Trophoblast cell (in vitro differentiated cells and primary cell): ENCODE results near the gene RGPD6.
"Not testable (repeated sequence)": the region's sequence is repeated elsewhere in the genome, so short reads cannot be mapped to it uniquely, and the experiment has no call there.

Experiments used
- DNase-seq, 2 donors: peaks; one replicate each; pipeline ENCODE4 v3.0.0-alpha.2; 2016
- H2AFZ ChIP-seq: 2 replicates; pipeline ENCODE4 v1.6.1; 2013; ENCODE audit warnings: low read length, moderate library complexity, mild to moderate bottlenecking; ENCODE audit not compliant: insufficient read depth, poor library complexity
- H2AK5ac ChIP-seq: 2 replicates; pipeline ENCODE4 v1.6.1; 2013; ENCODE audit warnings: mild to moderate bottlenecking, low read length
- H2BK120ac ChIP-seq: 2 replicates; pipeline ENCODE4 v1.6.1; 2013; ENCODE audit warnings: low read length, mild to moderate bottlenecking, moderate library complexity; ENCODE audit not compliant: insufficient read depth, poor library complexity
- H2BK12ac ChIP-seq: 2 replicates; pipeline ENCODE4 v1.6.1; 2013; ENCODE audit warnings: mild to moderate bottlenecking, low read length, moderate library complexity
- H2BK5ac ChIP-seq: 2 replicates; pipeline ENCODE4 v1.6.1; 2013; ENCODE audit warnings: low read length, low read depth, moderate library complexity, mild to moderate bottlenecking; ENCODE audit not compliant: poor library complexity
- H3K14ac ChIP-seq: 2 replicates; pipeline ENCODE4 v1.6.1; 2013; ENCODE audit warnings: mild to moderate bottlenecking, low read length
- H3K18ac ChIP-seq: 2 replicates; pipeline ENCODE4 v1.6.1; 2013; ENCODE audit warnings: mild to moderate bottlenecking, low read length
- H3K23ac ChIP-seq: 2 replicates; pipeline ENCODE4 v1.6.1; 2013; ENCODE audit warnings: low read length
- H3K27ac ChIP-seq: 2 replicates; pipeline ENCODE4 v1.5.1; 2013; ENCODE audit warnings: low read depth, mild to moderate bottlenecking, inconsistent platforms, low read length, moderate library complexity
- H3K27me3 ChIP-seq: 2 replicates; pipeline ENCODE4 v1.6.1; 2013; ENCODE audit warnings: inconsistent platforms, mild to moderate bottlenecking, low read length, moderate library complexity; ENCODE audit not compliant: insufficient read depth
- H3K36me3 ChIP-seq, 2 experiments: 1 replicate in 1 of 2; 2 replicates in 1 of 2; pipeline ENCODE4 v1.6.1; 2013; ENCODE audit warnings: low read length in 2 of 2, mild to moderate bottlenecking in 2 of 2, moderate library complexity in 1 of 2; ENCODE audit not compliant: insufficient read depth in 2 of 2, control insufficient read depth in 1 of 2
- H3K4ac ChIP-seq: 2 replicates; pipeline ENCODE4 v1.6.1; 2013; ENCODE audit warnings: low read depth, mild to moderate bottlenecking, low read length, moderate library complexity
- H3K4me1 ChIP-seq, 2 experiments: 1 replicate in 1 of 2; 2 replicates in 1 of 2; pipeline ENCODE4 v1.6.1; 2013; ENCODE audit warnings: low read length in 2 of 2, mild to moderate bottlenecking in 2 of 2, moderate library complexity in 1 of 2; ENCODE audit not compliant: insufficient read depth in 2 of 2, control insufficient read depth in 1 of 2
- H3K4me2 ChIP-seq: 2 replicates; pipeline ENCODE4 v1.6.1; 2013; ENCODE audit warnings: inconsistent platforms, mild to moderate bottlenecking, low read length, moderate library complexity
- H3K4me3 ChIP-seq: 2 replicates; pipeline ENCODE4 v1.5.1; 2013; ENCODE audit warnings: mild to moderate bottlenecking, low read depth, low read length, inconsistent platforms
- H3K79me1 ChIP-seq: one replicate; pipeline ENCODE4 v1.6.1; 2013; ENCODE audit warnings: low read length
- H3K79me2 ChIP-seq: 2 replicates; pipeline ENCODE4 v1.6.1; 2013; ENCODE audit warnings: low read length, mild to moderate bottlenecking; ENCODE audit not compliant: control insufficient read depth, insufficient read depth, poor library complexity
- H3K9ac ChIP-seq: 2 replicates; pipeline ENCODE4 v1.6.1; 2013; ENCODE audit warnings: mild to moderate bottlenecking, low read length
- H3K9me3 ChIP-seq: 2 replicates; pipeline ENCODE4 v1.6.1; 2013; ENCODE audit warnings: low read depth, mild to moderate bottlenecking, control low read depth, inconsistent platforms, low read length; ENCODE audit not compliant: insufficient read depth
- H4K12ac ChIP-seq: 2 replicates; pipeline ENCODE4 v1.6.1; 2013; ENCODE audit warnings: low read depth, mild to moderate bottlenecking, low read length, moderate library complexity
- H4K8ac ChIP-seq: 2 replicates; pipeline ENCODE4 v1.6.1; 2013; ENCODE audit warnings: low read depth, mild to moderate bottlenecking, low read length, moderate library complexity
- H4K91ac ChIP-seq: one replicate; pipeline ENCODE4 v1.6.1; 2013; ENCODE audit warnings: low read depth, mild to moderate bottlenecking, low read length, moderate library complexity
- WGBS: extraction: QIAGEN DNeasy Blood & Tissue Kit; methylation state at CpG from one replicate; pipeline ENCODE4 v1.1.7; 2013; ENCODE audit warnings: missing lambda C conversion rate; ENCODE audit not compliant: insufficient read length, insufficient coverage; ENCODE audit errors: extremely low coverage; 5-methylcytosine and 5-hydroxymethylcytosine counted together

RGPD6 gene

DNA sequence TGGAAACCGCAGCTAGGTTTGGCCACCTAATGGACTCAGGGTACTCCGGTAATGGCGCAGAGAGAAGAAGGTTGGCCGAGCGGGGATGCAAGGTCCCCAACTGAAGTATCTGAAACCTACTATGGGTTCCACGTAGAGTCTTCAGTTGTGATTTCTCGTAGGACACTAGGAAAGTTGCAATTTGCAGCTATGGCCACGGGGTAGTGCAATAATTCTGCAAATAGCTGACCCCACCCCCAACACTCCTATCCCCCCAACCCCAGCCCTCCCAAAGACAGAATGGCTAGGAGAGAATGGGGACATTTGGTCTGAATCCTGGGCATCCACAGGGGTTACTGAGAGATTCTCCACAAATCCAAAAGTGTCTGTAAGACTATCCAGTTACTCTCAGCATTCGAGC, 25.1 kb upstream of the RGPD6 start:
- not testable (repeated sequence) for H3K36me3 ChIP-seq, H4K12ac ChIP-seq, H3K4me2 ChIP-seq, H3K9me3 ChIP-seq, H3K9ac ChIP-seq, H3K27ac ChIP-seq, H2AFZ ChIP-seq, H3K4me1 ChIP-seq, DNase-seq, H2BK12ac ChIP-seq, H2BK5ac ChIP-seq, H3K79me1 ChIP-seq, H3K23ac ChIP-seq, H4K8ac ChIP-seq, H3K4me3 ChIP-seq, H2BK120ac ChIP-seq, H4K91ac ChIP-seq, H3K18ac ChIP-seq, H3K14ac ChIP-seq, H3K79me2 ChIP-seq, H3K4ac ChIP-seq, H2AK5ac ChIP-seq, H3K27me3 ChIP-seq
- WGBS, result no CpG with 5 or more reads among the region's 9 CpGs

DNA sequence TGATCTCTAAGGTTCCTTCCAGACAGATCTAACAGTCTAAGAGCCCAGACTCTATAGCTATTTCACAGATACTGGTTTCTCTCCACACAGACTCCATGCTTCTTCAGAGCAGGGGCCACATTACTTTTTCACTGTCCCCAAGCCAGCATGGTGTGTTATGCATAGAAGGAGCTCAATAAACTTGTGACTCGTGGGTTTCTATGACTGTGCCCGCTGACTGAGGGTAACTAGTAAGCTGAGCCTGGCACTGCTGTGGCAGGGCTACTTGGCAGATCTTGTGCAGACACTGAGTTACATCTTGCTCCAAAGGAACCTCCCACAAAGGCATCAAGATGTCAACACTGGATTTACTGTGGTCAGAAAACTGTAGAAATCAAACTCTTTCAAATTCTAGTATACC, 15.0 kb upstream of the RGPD6 start:
- DNase-seq, H2BK120ac ChIP-seq, H3K79me1 ChIP-seq, H3K27ac ChIP-seq, H3K14ac ChIP-seq, H3K18ac ChIP-seq, H3K79me2 ChIP-seq, H3K4me2 ChIP-seq, H2BK12ac ChIP-seq, H3K36me3 ChIP-seq, H3K4me3 ChIP-seq, H4K8ac ChIP-seq, H2AK5ac ChIP-seq, H3K27me3 ChIP-seq, H3K4me1 ChIP-seq, H2AFZ ChIP-seq, H3K4ac ChIP-seq, H3K9me3 ChIP-seq, H4K12ac ChIP-seq, H2BK5ac ChIP-seq, H3K9ac ChIP-seq, H4K91ac ChIP-seq, H3K23ac ChIP-seq: not testable (repeated sequence)
- WGBS, result no CpG with 5 or more reads among the region's 2 CpGs

DNA sequence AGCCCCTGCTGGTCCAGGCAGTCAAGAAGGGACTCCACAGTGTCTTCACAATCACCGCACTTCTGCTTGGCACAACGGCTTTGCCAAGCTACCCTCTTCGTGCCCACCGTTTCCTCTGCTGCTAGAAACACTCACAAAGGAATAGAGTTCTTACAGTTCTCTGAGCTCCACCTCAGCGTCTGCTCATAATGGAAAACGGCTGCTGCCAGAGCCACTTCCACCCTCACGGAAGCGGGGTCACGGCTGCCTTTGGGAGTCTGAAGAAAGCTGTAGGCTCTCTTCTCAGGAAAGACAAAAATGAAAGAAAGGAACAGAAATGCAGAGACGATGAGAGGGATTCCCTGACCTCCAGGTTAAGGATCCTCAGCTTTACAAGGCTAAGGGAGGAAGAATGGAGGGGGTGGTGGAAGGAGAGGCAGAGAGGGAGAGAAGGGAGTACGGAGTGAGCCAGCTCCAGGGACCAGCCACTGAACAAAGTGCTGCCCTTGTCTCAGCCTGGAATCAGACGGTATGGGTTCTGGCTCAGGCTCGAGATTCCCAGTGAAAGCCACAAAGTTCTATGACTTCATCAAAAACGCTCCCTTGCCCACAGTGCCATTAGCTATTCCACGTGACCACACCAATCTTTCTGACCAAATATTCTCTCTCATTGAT, 12.8 kb upstream of the RGPD6 start:
- not testable (repeated sequence) for H3K79me1 ChIP-seq, DNase-seq, H3K79me2 ChIP-seq, H2AK5ac ChIP-seq, H3K23ac ChIP-seq, H3K4me1 ChIP-seq, H3K27me3 ChIP-seq, H3K27ac ChIP-seq, H3K18ac ChIP-seq, H3K4me2 ChIP-seq, H4K8ac ChIP-seq, H4K91ac ChIP-seq, H3K14ac ChIP-seq, H2AFZ ChIP-seq, H2BK120ac ChIP-seq, H3K36me3 ChIP-seq, H3K4ac ChIP-seq, H2BK12ac ChIP-seq, H2BK5ac ChIP-seq, H3K9ac ChIP-seq, H3K4me3 ChIP-seq, H3K9me3 ChIP-seq, H4K12ac ChIP-seq
- WGBS, result no CpG with 5 or more reads among the region's 15 CpGs

DNA sequence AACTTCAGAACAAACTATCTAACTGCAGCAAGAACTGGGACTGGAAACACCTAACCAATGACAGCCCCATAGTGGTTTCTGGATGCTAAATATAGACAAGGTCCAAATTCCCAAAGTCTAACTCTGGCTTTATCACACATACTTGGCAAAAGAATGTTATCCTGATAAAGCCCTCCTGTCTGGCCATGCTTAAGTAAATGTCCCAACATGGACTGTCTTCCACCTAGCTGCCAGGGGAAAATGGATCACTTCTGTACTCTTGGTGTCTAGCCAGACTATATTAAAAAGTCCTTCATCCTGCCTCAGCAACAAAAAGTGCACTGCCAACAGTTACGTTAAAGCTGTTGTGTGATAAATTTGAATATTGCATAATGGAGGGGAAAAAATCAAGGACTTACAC, 11.5 kb upstream of the RGPD6 start:
- not testable (repeated sequence) for H3K9ac ChIP-seq, H4K8ac ChIP-seq, H3K18ac ChIP-seq, H3K4me3 ChIP-seq, H2AK5ac ChIP-seq, H3K4ac ChIP-seq, H3K23ac ChIP-seq, H2BK12ac ChIP-seq, H3K4me1 ChIP-seq, H3K14ac ChIP-seq, H3K36me3 ChIP-seq, H4K12ac ChIP-seq, DNase-seq, H3K79me2 ChIP-seq, H2AFZ ChIP-seq, H4K91ac ChIP-seq, H3K27me3 ChIP-seq, H3K27ac ChIP-seq, H2BK120ac ChIP-seq, H3K9me3 ChIP-seq, H3K79me1 ChIP-seq, H2BK5ac ChIP-seq, H3K4me2 ChIP-seq
- WGBS, result no CpG with 5 or more reads among the region's 1 CpG
